ENCODE measurements around the gene WDPCP.

Gene WDPCP

DNA sequence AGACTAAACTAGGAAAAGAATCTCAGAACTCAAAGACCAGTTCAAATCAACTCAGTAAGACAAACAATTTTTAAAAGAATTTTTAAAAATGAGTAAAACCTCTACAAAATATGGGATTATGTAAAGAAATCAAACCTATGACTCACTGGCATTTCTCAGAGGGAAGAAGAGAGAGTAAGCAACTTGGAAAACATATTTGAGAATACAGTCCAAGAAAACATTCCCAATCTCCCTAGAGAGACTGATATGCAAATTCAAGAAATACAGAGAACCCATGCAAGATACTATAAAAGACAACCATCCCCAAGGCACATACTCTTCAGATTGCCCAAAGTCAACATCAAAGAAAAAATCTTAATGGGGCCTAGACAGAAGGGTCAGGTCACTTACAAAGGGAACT is 162.7 kb downstream of the WDPCP start:
- no peak for ATAC-seq (ENCODE audit: low read depth)
- no peak for DNase-seq (ENCODE audit: low spot score)
- TF ChIP-seq, protein P1, sequence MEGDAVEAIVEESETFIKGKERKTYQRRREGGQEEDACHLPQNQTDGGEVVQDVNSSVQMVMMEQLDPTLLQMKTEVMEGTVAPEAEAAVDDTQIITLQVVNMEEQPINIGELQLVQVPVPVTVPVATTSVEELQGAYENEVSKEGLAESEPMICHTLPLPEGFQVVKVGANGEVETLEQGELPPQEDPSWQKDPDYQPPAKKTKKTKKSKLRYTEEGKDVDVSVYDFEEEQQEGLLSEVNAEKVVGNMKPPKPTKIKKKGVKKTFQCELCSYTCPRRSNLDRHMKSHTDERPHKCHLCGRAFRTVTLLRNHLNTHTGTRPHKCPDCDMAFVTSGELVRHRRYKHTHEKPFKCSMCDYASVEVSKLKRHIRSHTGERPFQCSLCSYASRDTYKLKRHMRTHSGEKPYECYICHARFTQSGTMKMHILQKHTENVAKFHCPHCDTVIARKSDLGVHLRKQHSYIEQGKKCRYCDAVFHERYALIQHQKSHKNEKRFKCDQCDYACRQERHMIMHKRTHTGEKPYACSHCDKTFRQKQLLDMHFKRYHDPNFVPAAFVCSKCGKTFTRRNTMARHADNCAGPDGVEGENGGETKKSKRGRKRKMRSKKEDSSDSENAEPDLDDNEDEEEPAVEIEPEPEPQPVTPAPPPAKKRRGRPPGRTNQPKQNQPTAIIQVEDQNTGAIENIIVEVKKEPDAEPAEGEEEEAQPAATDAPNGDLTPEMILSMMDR (IDR thresholded peaks at IDR 0.05; ENCODE audit: poor library complexity, severe bottlenecking) = no peak
- Histone ChIP-seq H3K27ac (ENCODE audit: poor library complexity, severe bottlenecking) (no peak overlapping the region), H3K36me3 (ENCODE audit: low read depth) (no peaks in the 10 kb centered on the region), H3K4me3 (ENCODE audit: severe bottlenecking) (no peak overlapping the region), H3K9me3 (ENCODE audit: severe bottlenecking) (no peaks in the 10 kb centered on the region), H3K4me1 (ENCODE audit: insufficient read depth, poor library complexity, severe bottlenecking) (no peaks in the 10 kb centered on the region), H3K27me3 (ENCODE audit: insufficient read depth, poor library complexity, severe bottlenecking) (no peaks in the 10 kb centered on the region)

DNA sequence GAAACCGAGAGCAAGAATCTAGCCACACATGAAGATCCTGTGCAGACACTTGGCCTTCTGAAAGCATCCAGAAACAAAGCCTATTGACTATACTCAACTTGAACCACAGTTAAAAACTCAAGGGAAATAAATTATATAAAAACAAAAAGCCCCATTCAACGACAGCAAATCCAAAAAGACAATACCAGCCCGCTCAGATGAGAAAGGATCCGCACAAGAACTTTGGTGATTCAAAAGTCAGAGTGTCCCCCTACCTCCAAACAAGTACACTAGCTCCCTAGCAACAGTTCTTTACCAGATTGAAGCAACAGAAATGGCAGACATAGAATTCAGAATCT is 163.2 kb downstream of the WDPCP start:
- no peak overlapping the region for H3K27ac ChIP-seq (ENCODE audit: poor library complexity, severe bottlenecking)
- no peaks in the 10 kb centered on the region for H3K4me1 ChIP-seq (ENCODE audit: insufficient read depth, poor library complexity, severe bottlenecking)
- no peak overlapping the region for H3K4me3 ChIP-seq (ENCODE audit: severe bottlenecking)
- TF ChIP-seq, protein P1 (IDR thresholded peaks at IDR 0.05; ENCODE audit: poor library complexity, severe bottlenecking) = peak; percentile 31
- H3K27me3 ChIP-seq (ENCODE audit: insufficient read depth, poor library complexity, severe bottlenecking) = no peaks in the 10 kb centered on the region
- H3K36me3 ChIP-seq (ENCODE audit: low read depth) = no peaks in the 10 kb centered on the region
- no peaks in the 10 kb centered on the region for H3K9me3 ChIP-seq (ENCODE audit: severe bottlenecking)
- ATAC-seq (ENCODE audit: low read depth) = no peak
- DNase-seq (ENCODE audit: low spot score) = no peak

DNA sequence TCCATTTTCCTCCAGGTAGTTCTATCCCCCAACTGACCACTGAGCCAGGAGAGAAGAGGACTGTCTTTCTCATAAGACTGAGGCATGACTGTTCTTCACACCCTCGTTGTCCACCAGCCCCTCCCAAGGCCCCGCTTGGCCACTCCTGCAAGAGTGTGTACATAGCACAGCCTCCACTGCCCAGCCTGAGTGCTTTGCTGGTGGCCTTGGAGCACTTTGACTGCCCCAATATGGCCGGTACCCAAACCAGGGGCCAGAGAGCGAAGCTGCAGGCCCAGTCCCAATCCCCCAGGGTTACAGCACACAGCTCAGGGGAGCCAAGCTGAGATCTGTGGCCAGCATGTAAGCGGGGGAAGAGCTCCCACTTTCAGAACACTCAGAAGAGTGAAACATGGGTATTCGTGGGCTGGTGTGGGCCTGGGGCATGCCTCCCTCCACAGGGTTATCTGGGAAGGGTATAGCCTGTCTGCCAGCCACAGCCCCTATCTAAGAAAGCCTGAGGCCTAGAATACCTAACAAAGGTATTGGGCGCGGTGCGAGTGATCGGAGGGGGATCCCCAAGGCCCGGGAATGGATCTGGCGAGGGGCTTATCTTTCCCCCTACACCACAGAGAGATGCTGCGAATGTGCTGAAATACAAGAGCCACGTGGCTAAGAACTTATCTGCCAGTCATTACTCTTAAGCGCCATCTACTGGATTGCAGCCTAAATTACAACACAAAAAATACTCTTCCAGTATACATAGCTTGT is 163.8 kb downstream of the WDPCP start:
- DNase-seq (ENCODE audit: low spot score) (no peak), ATAC-seq (ENCODE audit: low read depth) (0 out of 3 replicates have a peak, but pooled peaks have one; percentile 25)
- Histone ChIP-seq H3K27me3 (ENCODE audit: insufficient read depth, poor library complexity, severe bottlenecking) (no peaks in the 10 kb centered on the region), H3K36me3 (ENCODE audit: low read depth) (no peaks in the 10 kb centered on the region), H3K4me1 (ENCODE audit: insufficient read depth, poor library complexity, severe bottlenecking) (no peaks in the 10 kb centered on the region), H3K27ac (ENCODE audit: poor library complexity, severe bottlenecking) (no peak overlapping the region), H3K4me3 (ENCODE audit: severe bottlenecking) (no peak overlapping the region), H3K9me3 (ENCODE audit: severe bottlenecking) (no peaks in the 10 kb centered on the region)
- TF ChIP-seq, protein P1 (IDR thresholded peaks at IDR 0.05; ENCODE audit: poor library complexity, severe bottlenecking) = peak; percentile 67

DNA sequence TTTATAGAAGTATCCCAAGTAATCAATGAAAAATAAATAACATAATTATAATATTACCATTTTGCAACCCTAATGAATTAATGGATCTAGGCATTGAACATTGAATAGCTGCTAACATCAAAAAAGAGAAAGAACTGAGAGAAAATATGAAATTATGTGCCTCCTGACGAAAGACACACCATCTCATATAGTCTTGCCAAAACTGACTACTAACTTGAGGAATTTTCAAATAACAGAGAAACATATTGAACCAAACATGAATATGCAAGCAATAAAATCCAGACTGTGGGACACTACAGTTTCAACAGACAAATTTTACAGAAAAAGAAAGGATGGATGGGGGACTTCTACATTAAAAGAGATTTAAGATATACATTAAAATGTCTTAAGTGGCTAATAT is 165.7 kb downstream of the WDPCP start:
- Histone ChIP-seq H3K4me1 (ENCODE audit: insufficient read depth, poor library complexity, severe bottlenecking) (no peaks in the 10 kb centered on the region), H3K9me3 (ENCODE audit: severe bottlenecking) (no peaks in the 10 kb centered on the region), H3K27me3 (ENCODE audit: insufficient read depth, poor library complexity, severe bottlenecking) (no peaks in the 10 kb centered on the region), H3K36me3 (ENCODE audit: low read depth) (no peaks in the 10 kb centered on the region), H3K4me3 (ENCODE audit: severe bottlenecking) (no peak overlapping the region), H3K27ac (ENCODE audit: poor library complexity, severe bottlenecking) (no peak overlapping the region)
- ATAC-seq (ENCODE audit: low read depth) = no peak
- no peak for DNase-seq (ENCODE audit: low spot score)
- TF ChIP-seq, protein P1 (IDR thresholded peaks at IDR 0.05; ENCODE audit: poor library complexity, severe bottlenecking) = no peak

DNA sequence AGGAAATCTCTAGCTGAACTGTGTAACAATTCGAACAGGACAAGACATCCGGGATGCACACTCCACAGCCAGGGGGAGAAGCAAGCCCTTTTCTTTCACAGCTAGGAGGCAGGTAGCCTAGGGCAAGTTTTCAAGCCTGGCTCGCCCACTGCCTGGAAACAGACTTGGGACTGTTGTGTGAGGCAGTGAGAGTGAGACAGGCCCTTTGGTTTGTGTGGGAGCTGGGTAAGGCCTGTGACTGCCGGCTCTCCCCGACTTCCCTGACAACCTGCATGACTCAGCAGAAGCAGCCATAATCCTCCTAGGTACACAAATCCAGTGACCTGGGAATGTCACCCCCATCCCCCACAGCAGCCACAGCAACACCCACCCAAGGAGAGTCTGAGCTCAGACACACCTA is 179.7 kb downstream of the WDPCP start:
- Histone ChIP-seq H3K4me1 (ENCODE audit: insufficient read depth, poor library complexity, severe bottlenecking) (no peaks in the 10 kb centered on the region), H3K9me3 (ENCODE audit: severe bottlenecking) (no peaks in the 10 kb centered on the region), H3K36me3 (ENCODE audit: low read depth) (no peaks in the 10 kb centered on the region), H3K27ac (ENCODE audit: poor library complexity, severe bottlenecking) (no peak overlapping the region), H3K4me3 (ENCODE audit: severe bottlenecking) (no peak overlapping the region), H3K27me3 (ENCODE audit: insufficient read depth, poor library complexity, severe bottlenecking) (no peaks in the 10 kb centered on the region)
- no peak for DNase-seq (ENCODE audit: low spot score)
- ATAC-seq (ENCODE audit: low read depth) = no peak; the same call in 2 of the 3 replicates
- TF ChIP-seq, protein P1 (IDR thresholded peaks at IDR 0.05; ENCODE audit: poor library complexity, severe bottlenecking) = no peak

Measured in RWPE2 (cell line).